Astrocyte of the hippocampus (primary cell): ENCODE results near the gene UROD.

Experiments
- DNase-seq: peaks from one replicate; pipeline ENCODE4 v3.0.0; 2011; ENCODE audit warnings: low read depth, low spot score

Gene UROD

DNA sequence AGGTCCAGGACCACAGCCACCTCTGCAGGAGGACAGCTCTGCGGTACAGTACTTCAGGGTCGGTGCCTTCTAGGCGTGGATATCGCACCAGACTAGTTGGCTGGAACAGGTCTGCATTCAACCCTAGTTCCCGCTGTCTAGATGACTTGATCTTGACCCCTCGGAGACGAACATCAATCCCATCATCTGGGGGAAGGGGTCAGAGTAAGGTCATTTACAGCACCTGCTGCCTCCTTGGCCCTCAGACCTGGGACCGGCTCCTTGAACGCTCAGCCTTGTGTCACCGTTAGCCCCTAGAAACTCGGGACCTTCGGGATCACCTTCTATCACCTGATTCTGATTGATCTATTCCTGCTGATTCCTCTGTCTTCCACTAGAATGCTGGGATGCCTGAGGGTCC is 3.5 kb upstream of the UROD start:
- no peak for DNase-seq

DNA sequence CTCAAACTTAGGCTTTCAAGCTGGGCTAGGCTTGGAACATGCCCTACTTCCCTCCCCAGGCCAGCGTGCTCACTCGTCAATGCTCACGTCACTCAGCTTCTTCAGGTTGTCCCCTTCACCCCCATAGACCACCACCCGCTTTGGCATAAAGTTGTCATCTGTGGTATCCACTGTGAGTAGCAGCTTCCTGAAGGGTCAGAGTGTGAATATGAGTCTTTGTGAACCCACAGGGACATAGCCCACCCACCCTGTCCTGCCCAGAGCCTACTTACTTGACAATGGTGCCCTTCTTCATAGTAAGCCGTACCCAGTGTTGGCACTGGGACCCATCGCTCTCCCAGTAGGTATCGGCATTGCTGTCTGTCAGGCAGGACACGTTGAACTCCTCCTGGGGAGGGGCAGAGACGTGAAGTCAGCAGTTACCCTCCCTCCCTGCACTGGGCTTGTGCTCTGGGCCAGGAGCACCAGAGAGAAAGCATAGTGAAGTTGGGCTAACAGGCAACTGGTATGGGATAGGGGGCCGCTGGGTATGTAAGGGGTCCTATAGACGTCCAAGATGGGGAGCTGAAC is 2.7 kb upstream of the UROD start:
- DNase-seq = no peak

- DNase-seq = peak; percentile 41
Observed at GRCh38 chr1:45009956-45010854, 1.8 kb upstream of the UROD start.

DNA sequence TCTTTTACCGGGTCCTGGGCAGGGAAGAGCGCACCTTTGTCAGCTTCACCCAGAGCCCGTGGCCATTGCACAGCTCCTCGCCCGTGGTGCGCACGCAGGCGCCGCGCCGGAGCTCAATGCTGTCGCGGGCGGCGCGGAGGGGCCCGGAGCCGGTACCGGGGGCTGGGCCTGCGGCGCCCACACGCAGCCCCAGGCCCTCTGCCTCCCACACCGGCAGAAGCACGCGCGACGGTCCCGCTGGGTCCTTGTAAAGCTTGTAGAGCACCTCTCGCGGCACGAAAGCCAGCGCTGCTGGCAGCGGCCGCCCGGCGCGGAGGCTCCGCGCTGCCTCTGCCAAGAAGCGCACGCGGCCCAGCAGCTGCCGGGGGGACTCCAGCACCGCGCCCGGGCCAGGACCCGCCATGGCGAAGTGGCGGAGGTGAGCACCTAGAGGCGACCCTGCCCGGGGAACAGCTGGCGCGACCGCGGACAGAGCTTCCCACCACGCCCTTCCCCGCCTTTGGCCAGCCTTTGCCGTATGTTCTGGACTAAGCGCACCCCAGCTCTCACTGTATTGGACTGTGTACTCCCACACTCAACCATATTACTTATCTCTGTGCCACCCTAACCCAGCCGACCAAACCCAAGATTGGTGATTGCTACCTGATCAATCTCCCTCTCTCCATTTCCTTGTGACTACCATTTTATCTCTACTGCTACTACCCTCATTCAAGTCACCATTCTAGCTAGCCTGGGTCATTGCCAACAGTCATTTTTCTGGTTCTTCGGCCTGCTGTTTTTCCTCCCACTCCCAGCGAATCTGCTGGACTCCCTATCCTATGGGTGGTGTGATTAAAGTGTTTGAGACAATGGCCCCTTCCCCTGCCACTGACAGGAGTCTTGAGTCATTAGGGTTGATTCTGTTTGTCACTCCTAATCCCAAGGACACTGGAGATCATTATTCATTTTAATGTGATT is 921 bp upstream of the UROD start, which contains the start of gene HECTD3:
TSS of gene HECTD3 (minus strand) at position 470 of the 957 bp plus-strand sequence. CDS start at position 403, 67 bp downstream.
- peak; percentile 87 for DNase-seq

DNA sequence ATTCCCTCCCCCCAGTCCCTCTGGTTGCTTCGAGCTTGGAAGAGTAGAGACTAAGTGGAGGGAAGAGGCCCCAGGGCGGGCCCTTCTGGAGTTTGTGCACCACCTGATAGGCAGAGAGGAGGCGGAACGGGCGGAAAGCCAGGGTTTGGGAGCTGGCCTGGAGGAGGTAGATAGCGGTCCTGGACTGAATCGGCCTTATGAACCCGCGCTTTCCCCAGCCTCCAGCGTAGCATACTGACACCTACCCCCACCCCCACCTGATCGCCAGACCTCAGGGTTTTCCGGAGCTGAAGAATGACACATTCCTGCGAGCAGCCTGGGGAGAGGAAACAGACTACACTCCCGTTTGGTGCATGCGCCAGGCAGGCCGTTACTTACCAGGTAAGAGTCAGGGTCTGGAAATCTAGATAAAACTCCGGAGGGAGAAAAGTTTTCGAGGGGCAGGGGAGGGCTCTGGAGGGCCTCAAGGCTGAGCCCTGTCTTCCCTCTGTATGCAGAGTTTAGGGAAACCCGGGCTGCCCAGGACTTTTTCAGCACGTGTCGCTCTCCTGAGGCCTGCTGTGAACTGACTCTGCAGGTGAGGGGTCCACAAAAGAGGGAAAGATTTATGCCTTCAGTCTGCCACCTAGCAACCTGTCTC is 705 bp downstream of the UROD start:
- DNase-seq = peak; percentile 82

DNA sequence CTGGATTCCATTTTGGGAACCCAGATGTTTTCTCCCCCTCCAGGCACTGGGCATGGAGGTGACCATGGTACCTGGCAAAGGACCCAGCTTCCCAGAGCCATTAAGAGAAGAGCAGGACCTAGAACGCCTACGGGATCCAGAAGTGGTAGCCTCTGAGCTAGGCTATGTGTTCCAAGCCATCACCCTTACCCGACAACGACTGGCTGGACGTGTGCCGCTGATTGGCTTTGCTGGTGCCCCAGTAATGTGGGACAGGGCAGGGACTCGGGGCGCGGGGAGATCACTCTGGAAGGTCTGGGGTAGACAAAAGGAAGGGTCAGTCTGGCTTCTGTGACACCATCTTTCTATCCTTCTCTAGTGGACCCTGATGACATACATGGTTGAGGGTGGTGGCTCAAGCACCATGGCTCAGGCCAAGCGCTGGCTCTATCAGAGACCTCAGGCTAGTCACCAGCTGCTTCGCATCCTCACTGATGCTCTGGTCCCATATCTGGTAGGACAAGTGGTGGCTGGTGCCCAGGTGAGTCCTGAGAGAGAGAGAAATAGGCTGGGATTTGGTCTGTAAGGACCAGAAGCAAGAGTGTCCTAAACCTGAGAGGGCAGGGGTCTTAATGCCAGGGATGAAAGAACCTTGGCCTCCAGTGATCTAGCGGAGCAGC is 1.6 kb downstream of the UROD start:
- DNase-seq = no peak

DNA sequence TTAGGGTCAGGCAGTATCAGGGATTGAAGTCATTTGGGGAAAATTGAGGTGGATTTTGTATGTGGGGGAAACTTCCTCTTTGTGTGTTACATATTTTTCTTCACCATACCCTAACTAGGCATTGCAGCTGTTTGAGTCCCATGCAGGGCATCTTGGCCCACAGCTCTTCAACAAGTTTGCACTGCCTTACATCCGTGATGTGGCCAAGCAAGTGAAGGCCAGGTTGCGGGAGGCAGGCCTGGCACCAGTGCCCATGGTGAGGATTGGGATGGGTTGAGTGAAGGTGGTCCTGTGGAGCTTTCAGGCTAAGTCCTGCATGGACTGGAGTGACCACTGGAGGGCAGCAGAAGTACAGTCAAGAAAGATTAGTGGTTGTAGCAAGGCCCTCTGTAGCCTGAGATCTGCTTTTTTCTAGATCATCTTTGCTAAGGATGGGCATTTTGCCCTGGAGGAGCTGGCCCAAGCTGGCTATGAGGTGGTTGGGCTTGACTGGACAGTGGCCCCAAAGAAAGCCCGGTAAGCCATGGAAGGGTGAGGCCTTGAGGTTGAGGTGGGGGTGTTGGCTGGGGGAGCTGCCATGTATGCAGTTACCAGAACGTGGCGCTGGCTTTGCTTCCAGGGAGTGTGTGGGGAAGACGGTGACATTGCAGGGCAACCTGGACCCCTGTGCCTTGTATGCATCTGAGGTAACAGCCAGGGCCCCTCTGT is 2.4 kb downstream of the UROD start:
- peak; percentile 91 for DNase-seq

GRCh38 chr1:45015683-45016082 is 3.6 kb downstream of the UROD start:
- DNase-seq = no peak

- no peak for DNase-seq
Observed at GRCh38 chr1:45016090-45016697, 4.1 kb downstream of the UROD start.

GRCh38 chr1:45016767-45017166 is 4.7 kb downstream of the UROD start:
- DNase-seq = no peak

- DNase-seq = peak; percentile 87
Observed at GRCh38 chr1:45018599-45019230, 6.7 kb downstream of the UROD start.

GRCh38 chr1:45023663-45024062 is 11.6 kb downstream of the UROD start:
- DNase-seq = no peak

GRCh38 chr1:45026446-45026845 is 14.4 kb downstream of the UROD start:
- DNase-seq = no peak

DNA sequence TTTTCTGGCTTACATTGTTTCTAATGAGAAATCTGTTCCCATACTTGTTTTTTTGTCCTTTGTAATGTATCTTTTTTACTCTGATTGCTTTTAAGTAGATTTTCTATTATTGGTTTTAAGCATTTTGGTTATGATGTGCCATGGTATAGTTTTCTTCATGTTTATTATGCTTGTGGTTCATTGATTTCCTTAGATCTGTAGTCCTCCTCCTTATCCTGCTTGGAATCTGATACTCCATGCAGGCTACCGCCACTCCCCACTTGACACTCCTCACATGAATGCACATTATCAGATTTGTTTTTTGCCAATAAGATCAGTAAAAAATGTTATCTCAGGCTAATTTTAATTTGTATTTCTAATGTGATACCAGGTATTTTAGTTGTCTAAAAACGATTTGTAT is 20.8 kb downstream of the UROD start:
- no peak for DNase-seq

DNA sequence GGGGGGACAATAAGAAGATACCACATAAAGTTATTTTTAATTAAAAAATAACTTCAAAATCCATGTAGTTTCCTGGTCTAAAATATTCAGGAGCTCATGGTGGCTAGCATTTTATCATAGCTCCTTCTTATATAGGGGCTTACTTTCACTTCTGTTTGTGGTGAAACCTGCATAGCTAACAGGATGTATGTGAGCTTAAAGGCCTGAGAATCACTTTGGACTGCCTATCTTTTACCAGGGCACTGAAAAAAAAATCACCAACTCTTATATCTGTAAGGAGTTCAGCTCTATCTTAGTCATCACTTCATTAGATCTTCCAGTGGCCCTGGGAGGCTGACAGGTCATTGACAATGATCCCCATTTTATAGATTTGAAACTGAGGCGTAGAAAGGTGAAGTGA is 21.3 kb downstream of the UROD start:
- DNase-seq = no peak

- no peak for DNase-seq
Observed at GRCh38 chr1:45035631-45036301, 23.7 kb downstream of the UROD start.

- no peak for DNase-seq
Observed at GRCh38 chr1:45037456-45037855, 25.4 kb downstream of the UROD start.

GRCh38 chr1:45038240-45038639 is 26.2 kb downstream of the UROD start:
- DNase-seq = no peak
